Activated effector memory CD4-positive, alpha-beta T cell treated with anti-CD3 and anti-CD28 coated beads, Interleukin-2, amount 50 U/mL, for 16 hours (primary cell): Measurements from ENCODE around the gene TOMM40L.

ENCODE experiments used
- DNase-seq: peaks from one replicate; pipeline ENCODE4 v3.0.0-alpha.2; 2020

The TOMM40L gene

DNA sequence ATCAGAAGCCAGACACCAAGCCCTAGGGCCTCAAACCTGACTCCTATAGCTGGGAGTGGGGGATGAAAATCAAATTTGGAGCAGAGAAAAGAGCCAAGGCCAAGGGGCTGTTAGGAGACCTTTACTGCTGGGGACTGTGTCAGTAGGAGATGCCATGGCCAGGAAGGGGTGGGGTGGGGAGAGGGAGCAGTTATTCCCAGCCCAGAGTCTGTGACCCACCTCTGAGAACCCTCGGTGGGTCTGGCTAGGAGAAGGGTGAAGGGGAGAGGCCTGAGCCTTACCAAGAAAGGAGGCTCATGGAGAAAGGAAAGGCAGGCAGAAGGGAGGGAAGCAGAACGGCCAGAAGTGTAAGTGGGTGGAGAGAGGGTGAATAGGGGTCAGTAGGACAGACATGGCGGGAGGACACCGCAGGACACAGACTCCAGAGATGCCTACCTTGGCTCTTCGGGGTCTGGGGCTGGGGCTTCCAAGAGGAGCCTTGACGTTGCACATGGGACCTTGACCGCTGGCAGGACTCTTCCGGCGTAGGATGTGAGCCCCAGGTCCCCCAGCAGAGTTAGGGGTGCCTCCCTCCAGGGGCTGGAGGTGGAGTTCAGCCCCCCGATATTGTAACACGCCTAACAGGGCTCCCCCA, 28.2 kb upstream of the TOMM40L start:
- no peak for DNase-seq

DNA sequence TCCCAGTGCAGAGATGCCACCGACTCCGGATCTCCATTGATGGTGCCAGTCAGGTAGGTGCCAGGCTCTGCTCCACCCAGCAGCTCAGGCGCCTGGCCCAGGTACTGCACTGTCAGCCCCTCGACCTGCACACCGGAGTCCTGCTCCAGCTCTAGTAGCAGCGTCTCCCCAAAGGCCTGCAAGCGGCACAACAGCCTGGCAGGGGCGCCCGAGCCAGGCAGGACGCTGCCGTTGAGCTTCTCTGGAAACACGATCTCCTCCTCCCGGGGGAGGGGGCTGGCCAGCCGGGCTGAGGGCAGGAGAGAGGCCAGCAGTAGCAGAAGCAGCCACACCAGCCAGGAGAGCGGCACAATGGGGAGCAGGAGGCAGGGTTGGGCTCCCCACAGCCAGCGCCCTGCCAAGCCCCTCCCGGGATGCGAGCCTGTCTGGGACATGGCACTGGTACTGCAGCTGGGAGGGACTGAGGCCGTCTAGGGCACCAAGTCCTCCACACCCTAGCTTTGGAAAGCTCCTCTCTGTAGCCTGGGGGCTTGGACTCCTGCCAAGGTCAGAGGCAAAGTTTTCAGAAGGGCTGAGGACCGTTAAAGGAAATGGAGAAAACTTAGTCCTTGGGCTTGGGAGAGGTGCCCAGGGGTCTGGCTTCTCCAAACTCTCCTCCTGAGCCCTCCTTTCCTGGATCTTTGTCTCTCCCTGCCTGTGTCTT, 27.5 kb upstream of the TOMM40L start:
- no peak for DNase-seq

DNA sequence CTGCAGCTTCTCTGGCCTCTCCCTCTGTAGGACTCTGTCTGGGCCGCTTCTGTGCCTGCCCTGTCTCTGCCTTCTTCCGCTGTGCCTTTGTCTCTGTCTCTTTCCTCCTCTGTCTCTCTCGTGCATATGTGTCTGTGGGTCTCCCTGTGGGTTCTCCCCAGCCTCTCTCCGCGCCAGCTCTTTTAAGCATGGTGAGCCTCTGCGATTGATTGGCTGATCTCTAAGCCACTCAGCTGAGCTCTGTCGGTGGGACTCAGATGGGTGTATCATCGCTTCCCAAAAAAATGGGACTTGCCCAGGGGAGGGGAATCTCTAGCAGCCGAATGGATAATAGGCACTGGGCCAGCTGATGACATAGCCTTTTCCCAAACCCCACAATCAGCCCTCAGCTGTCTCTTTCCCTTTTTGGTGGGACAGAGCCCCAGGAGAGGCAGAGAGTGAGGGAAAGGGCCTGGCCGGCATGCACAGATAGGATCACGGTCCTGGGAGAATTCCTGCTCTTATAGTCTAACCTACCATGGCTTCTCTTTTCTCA, 26.9 kb upstream of the TOMM40L start, which contains the start of gene ADAMTS4:
Gene ADAMTS4 (minus strand): TSS at position 158 of the 535 bp plus-strand sequence. CDS start 427 bp downstream, outside the sequence.
- no peak for DNase-seq

DNA sequence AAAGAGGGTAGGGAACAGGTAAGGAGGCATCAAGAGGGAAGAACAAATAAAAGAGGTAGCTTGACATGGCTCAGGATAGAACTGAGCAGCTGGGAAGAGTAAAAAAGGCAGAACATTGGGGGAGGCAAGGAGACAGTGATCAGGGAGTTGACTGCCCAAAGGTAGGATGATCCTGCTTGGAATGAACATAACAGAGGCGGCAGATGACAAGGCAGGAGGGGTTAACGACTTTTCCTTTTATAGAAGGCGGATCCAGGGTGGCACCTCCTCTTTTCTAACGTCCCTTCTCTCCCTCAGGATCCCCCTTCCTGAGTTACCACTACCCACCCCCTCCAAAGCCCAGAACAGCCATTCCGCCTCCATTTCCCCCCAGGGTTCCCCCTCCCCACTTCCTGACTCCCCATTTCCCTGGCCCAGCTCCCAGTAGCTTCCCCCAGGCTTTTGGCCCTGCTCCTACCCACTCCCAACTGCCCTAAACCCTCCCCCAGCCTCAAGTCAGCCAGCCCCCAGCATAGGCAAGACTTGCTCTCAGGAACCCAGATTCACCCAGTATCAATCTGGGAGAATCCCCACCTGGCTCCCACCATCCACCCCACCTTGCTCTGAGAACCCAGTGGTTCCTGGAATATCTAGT, 26.2 kb upstream of the TOMM40L start:
- no peak for DNase-seq

DNA sequence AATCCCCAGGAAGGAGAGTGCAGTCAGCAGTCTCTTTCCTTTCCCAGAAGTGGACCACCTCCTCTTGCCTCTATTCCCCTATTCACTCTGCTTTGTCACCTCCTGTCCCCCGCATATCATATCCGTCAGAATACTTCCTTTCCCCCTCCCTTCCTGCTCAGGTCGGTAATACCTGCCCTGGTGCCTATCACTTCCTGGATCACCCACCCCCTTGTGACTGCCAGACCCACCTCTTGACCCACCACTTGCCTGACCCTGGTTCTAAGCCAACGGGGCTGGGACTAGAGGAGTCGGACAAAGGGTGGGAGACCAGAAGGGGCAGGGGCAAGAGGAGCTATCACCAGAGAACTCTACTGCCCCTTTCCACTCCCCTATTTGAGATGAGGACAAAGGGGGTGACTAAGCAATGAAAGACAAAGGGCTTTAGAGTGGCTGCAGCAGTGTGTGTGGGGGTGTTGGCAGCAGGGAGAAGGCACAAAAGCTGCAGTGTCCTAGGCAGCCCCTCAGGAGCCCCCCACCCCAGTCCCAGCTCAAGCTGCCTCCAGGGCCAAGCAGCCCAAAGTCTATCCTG, 25.4 kb upstream of the TOMM40L start:
- no peak for DNase-seq

DNA sequence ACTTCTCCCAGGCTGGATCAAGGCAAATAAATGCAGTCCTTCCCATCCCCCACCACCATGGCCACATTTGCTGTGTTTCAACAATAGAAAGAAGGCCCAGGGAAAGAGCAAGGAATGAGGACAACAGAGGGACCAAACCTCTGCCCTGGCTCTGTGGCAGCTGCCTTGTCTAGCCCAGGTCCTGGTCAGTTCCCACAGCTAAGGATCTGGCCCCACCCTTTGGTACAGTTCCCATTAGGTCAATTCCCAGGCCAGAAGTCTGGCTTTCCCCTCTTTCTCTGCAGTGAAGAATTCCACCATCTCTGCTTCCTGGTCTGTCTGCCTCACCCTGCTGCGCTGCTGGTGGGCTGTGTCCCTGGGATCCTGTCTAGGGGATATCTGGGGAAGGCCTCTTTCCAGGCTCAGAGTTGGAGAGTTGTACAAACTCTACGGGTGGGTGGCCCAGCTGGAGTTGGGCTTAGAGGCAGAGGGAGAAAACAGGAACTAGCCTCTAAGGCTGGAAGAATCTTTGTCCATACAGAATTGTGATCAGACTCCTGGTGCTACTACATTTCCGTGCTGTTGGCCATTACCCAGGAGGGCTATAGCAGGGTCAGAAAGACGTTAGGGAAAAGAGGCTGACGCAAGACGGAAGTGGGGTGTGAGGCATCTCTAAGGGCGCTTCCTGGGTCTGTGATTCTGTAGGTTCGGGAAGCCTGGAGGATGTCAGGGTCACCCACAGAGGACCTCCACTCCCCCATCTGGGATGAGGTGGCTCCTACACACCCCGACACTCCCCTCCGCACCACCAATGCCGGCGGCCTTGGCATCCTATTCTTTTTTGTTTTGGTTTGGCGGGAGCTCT, 24.6 kb upstream of the TOMM40L start:
- DNase-seq = no peak

DNA sequence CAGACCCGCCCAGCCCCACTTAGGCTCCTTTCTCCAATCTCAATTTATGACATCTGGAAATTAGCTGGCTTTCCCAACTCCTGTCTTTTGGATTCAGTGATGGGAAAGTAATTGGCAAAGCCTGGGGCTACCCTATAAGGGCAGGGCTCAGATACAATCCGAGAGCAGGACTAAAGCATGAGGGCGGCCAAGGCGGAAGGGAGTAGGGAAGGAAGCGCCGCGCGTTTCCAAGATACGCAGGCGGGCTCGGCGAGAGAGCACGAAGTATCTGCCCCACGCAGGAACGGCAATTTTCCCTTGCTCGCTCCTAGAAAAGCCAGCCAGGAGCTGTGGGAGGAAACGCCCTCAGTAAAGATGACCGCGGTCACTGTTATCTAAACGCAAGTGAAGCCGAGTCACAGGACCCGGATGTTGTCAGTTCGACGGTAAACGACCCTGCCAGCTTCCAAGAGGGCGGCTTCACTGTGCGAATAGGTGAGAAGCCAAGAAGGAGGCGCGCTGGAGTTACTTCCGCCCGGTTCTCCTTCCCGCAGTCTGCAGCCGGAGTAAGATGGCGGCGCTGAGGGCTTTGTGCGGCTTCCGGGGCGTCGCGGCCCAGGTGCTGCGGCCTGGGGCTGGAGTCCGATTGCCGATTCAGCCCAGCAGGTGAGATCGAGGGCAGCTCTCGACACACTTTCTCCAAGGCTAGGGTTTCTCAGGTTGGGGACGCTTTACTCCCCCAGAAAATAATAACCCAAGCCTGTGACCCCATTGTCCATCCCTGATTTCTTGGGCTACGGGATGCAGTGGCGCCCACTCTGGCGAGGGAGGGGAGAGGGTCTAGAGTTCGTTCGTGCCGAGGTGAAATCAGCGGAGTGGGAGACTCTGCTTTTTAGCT, 23.8 kb upstream of the TOMM40L start, which contains the start of gene NDUFS2:
Gene NDUFS2 (plus strand): TSS at position 532 of the 877 bp plus-strand sequence. CDS start 19 bp downstream, at position 551.
- DNase-seq = peak; percentile 98

DNA sequence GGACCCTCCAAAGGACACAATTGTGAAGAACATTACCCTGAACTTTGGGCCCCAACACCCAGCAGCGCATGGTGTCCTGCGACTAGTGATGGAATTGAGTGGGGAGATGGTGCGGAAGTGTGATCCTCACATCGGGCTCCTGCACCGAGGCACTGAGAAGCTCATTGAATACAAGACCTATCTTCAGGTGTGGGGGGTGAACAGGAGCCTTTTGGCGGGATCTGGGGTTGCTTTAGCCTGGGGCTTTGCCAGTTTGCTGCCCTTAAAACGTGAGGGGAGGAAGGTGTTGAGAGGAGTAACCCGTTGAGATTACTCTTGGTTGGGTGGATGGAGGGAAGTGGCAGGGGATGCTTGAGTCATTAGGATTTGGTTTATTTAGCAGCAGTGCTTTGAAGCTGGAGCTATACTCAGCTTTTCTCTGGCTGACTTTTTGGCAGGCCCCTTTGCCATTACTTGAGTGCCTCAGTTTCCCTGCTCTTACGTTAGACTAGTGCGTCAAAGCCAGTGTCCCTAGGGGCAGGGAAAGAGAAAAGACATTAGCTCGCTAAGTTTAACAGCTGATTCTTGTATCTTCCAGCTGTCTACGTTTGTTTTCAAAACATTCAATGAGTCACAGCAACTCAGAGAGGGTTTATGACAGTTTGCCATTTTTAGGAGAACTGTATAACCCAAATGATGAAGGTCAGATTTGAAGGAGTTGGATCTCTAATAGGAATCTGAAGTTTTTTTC, 19.3 kb upstream of the TOMM40L start:
- DNase-seq = no peak

DNA sequence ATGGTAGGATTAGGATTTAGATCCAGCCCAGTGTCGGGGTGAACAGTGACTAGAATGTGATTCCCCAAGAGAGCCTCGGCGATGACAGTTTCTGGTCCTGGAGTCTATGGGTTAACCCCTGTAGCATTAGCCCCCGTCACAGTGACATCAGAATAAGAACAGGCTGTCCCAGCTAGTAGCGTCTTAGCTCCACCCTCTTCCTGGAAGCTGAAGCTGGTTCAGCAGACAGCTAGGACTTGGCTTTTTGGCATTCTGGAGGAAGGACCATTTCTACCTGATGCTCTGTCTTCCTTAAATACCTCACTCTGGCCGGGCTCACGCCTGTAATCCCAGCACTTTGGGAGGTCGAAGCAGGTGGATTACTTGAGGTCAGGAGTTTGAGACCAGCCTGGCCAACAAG, 18.7 kb upstream of the TOMM40L start:
- no peak for DNase-seq

DNA sequence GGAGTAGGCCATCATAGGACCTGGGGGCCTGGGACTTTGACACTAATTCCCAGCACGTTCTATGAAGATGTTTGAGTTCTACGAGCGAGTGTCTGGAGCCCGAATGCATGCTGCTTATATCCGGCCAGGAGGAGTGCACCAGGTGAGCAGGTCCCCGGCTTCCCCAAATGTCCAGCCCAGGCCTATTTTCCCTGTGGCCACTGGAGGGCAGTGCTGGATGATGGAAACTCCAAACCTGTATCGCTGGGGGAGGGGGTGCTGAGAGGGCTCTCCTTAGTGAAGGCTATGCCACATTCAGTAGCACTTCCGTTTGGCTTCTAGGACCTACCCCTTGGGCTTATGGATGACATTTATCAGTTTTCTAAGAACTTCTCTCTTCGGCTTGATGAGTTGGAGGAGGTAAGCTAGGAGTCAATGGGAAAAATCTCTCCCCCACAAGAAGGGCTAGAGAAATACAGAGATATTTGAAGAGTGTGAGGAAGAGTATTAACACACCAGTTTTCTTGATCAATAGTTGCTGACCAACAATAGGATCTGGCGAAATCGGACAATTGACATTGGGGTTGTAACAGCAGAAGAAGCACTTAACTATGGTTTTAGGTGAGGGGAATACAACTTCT, 16.0 kb upstream of the TOMM40L start:
- DNase-seq = peak; percentile 88

DNA sequence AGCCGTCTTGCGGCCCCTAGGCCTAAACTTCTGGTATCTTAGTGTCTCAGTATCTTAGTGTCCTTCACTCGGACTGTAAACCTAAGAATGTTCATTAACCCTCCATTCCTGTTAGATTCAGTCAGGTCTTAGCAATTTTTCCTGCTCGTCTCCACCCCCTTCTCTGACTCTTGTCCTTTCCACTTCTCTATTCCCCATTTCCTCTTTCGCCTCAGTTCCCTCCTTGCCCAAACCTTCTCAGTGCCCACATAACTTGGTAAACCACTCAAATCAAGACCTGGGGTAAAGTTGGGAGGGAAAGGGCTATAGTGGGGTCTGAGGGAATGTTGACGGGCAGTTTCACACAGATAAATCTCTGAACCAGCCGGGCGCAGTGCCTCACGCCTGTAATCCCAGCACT, 11.5 kb upstream of the TOMM40L start:
- no peak for DNase-seq

DNA sequence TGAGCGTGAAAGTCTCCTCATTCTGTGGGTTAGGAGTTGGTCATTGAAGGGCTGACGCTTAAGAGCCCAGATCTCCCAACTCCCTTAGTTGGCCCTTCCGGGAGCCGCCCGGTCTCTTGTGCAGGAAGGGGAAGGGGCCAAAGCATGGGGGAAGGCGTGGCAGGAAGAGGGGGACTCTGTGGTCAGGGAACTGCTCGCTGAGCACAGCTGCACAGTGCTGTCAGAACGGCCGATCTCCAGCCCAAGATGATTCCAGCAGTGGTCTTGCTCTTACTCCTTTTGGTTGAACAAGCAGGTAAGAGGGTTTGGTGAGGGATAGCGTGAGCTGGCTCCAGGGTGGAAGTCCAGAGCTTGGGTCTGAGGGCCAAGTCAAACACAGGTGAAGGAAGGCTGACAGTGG, 10.8 kb upstream of the TOMM40L start, which contains the start of gene FCER1G:
Gene FCER1G (plus strand): TSS at position 220 of the 400 bp plus-strand sequence. CDS start 27 bp downstream, at position 247.
- no peak for DNase-seq

DNA sequence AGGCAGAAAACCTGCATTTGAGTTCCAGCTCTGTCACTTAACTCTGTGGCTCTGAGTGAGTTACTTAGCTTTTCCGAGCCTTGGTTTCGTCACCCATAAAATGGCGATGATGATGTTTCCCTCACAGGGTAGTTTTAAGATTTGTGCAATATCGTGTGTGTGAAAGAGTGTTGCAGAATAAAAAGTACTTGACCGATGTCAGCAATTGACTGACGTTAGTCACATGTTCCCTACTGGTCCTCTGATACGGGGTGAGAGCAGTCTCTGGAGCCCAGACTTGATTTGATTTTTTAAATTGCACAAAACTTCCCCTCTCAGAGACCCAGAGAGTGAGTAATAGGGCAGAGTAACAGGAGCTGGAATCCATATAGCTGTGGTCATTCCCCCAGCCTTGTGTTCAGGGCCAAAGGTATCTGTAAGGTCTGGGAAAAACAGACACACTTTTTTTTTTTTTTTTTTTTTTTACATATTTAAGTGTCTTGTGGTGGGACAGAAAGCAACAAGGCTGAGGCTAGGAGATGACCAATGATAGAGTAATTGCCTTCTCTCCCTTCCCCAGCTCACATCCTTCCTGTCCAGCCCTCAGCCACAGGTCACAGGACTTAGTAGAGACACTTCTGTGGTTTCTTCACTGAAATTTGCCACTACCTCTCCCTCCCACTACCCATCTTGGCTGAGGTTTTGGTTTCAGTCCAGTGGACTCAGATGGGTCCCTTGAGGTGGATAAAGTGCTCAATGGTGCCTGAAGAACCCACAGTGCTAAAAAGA, 8.7 kb upstream of the TOMM40L start:
- DNase-seq = no peak

DNA sequence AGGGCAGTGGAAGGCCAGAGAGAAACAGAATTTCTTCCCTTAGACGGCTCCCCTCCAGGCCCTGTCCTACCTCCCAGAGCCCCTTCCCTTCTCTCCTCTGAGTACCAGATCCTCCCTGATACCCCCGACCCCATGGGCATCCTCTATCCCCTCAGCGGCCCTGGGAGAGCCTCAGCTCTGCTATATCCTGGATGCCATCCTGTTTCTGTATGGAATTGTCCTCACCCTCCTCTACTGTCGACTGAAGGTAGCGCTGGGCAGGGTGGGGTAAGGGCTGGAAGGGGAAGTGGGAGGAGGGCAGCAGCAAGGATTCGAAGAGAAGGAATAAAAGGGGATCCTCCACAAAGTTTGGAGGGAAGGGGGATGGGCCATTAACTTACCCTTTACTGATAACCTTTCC, 8.0 kb upstream of the TOMM40L start:
- DNase-seq = no peak

DNA sequence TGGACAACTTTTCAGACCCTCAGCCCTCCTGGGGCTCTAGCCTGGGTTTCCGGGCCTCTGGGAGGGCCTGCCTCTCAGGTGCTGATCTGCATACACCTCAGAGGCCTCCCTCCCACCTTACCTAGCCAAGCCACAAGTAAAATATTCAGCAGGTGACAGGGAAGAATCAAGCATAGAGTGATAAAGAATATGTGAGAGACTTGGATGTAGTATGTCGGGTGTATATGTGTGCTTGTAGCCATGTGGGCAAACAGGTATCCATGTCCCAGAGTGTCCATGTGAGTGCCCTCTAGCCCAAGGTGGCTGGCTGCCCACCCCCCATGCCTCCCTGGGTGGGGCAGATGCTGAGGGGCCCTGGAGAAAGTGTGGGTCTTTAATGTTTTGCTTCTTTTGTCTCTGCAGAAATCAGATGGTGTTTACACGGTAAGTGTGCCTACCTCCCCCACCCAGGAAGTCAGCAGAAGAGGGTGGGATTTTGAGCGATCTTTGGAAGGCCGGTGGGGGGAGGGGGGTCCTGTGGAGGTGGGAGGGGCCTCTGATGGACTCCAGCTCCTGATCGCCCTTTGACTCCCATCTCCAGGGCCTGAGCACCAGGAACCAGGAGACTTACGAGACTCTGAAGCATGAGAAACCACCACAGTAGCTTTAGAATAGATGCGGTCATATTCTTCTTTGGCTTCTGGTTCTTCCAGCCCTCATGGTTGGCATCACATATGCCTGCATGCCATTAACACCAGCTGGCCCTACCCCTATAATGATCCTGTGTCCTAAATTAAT, 7.4 kb upstream of the TOMM40L start:
- DNase-seq = no peak

DNA sequence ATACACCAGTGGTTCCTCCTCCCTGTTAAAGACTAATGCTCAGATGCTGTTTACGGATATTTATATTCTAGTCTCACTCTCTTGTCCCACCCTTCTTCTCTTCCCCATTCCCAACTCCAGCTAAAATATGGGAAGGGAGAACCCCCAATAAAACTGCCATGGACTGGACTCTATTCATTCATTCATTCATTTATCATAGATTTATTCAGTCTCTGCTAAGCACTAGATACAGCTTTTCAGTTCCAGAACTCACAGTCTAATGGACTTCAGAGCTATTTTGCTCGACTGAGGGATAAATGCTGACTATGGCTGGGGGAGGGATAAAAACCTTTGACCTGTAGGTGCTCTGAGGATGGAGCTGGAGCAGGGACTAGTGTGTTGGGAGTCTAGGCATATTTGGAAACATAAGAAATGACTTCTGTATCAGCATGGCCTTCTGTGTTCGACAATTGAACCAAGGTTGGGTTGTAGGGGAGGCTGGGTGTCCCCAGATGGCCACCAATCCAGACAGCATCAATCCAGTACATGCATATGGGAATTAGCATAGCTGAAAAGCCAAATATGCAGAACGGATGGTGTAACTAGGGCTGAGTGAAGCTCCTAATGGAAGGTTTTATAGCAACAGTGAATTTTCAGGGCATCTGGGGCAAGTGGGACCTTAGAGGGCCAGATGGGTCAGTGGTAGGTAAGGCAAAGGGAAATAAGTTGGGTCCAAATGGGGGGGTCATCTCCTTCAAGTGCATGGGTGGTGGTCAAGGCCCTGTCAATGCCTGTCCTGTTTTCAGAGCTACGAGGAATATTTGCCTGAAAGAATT, 6.6 kb upstream of the TOMM40L start:
- DNase-seq = no peak

DNA sequence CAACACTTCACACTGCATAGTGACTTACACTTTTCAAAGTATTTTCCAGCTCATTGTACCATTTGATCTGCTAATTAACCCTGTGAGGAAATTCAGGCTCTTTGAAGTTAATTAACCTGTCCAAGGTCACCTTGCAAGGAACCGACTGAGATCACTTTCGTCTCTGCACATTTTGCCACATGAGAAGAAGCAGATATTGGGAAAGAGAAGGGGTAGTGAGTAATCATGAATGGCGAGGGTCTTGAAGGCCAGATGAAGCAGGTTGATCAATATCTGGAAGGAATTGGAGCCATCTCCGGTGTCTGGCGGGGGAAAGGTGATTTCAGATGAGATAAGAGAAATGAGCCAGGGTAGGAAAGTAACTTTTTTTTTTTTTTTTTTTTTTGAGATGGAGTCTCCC, 5.9 kb upstream of the TOMM40L start:
- DNase-seq = no peak
